GM19455 (cell line): ENCODE data around the gene CACNA1C.

Experiments
- ATAC-seq: cut with Tn5 transposase; IDR thresholded peaks from one replicate; pipeline ENCODE4 v1.9.1; 2021; ENCODE audit not compliant: unreplicated experiment

CACNA1C gene

GRCh38 chr12:2535583-2536204, 482.9 kb downstream of the CACNA1C start:
- no peak for ATAC-seq

- ATAC-seq: no peak
Observed at GRCh38 chr12:2536724-2537123, 483.9 kb downstream of the CACNA1C start.

- ATAC-seq: no peak
Observed at GRCh38 chr12:2537868-2538541, 485.2 kb downstream of the CACNA1C start.

- ATAC-seq: no peak
Observed at GRCh38 chr12:2539938-2540337, 487.2 kb downstream of the CACNA1C start.

GRCh38 chr12:2540535-2540941, 487.8 kb downstream of the CACNA1C start:
- no peak for ATAC-seq

- no peak for ATAC-seq
Observed at GRCh38 chr12:2541631-2542204, 488.9 kb downstream of the CACNA1C start.

- ATAC-seq: no peak
Observed at GRCh38 chr12:2543801-2544200, 491.0 kb downstream of the CACNA1C start.

GRCh38 chr12:2544230-2544629, 491.4 kb downstream of the CACNA1C start:
- no peak for ATAC-seq

GRCh38 chr12:2547273-2548044, 494.7 kb downstream of the CACNA1C start:
- ATAC-seq: no peak

- no peak for ATAC-seq
Observed at GRCh38 chr12:2548081-2548480, 495.3 kb downstream of the CACNA1C start.

GRCh38 chr12:2550561-2551411, 498.0 kb downstream of the CACNA1C start:
- no peak for ATAC-seq

- ATAC-seq: no peak
Observed at GRCh38 chr12:2551412-2551900, 498.7 kb downstream of the CACNA1C start.

- no peak for ATAC-seq
Observed at GRCh38 chr12:2552000-2552756, 499.4 kb downstream of the CACNA1C start.

GRCh38 chr12:2553388-2554126, 500.8 kb downstream of the CACNA1C start:
- no peak for ATAC-seq

GRCh38 chr12:2555487-2556082, 502.8 kb downstream of the CACNA1C start:
- no peak for ATAC-seq

- no peak for ATAC-seq
Observed at GRCh38 chr12:2557597-2557996, 504.8 kb downstream of the CACNA1C start.

- ATAC-seq: no peak
Observed at GRCh38 chr12:2559931-2560330, 507.1 kb downstream of the CACNA1C start.

GRCh38 chr12:2560356-2560755, 507.6 kb downstream of the CACNA1C start:
- no peak for ATAC-seq

- no peak for ATAC-seq
Observed at GRCh38 chr12:2561367-2561766, 508.6 kb downstream of the CACNA1C start.
